Measurements from ENCODE around the gene TBC1D14.

Gene TBC1D14

DNA sequence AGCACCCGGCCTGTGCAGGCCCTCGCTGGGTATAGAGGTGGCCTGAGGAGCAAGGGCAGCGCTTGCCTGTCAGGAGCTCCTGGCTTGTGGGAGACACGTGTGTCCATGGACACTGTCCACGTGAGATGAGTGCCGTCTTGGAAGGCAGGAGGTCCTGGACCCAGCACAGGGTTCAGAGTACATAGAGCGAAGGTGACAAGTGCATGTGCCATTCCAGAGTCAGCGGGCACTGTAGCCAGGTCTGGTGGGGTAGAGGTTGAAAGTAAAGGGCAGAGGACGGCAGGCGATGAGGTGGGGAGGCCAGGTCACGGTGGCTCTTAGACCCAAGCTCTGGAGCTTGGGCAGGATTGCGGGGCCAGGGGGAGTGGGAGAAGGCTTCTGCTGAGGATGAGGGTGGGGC lies 105.2 kb downstream of the TBC1D14 start:
- H3K27ac ChIP-seq = no peak overlapping the region
- TF ChIP-seq ZFX (IDR thresholded peaks at IDR 0.05; ENCODE audit: borderline replicate concordance) = no peak
- TF ChIP-seq, protein P1, sequence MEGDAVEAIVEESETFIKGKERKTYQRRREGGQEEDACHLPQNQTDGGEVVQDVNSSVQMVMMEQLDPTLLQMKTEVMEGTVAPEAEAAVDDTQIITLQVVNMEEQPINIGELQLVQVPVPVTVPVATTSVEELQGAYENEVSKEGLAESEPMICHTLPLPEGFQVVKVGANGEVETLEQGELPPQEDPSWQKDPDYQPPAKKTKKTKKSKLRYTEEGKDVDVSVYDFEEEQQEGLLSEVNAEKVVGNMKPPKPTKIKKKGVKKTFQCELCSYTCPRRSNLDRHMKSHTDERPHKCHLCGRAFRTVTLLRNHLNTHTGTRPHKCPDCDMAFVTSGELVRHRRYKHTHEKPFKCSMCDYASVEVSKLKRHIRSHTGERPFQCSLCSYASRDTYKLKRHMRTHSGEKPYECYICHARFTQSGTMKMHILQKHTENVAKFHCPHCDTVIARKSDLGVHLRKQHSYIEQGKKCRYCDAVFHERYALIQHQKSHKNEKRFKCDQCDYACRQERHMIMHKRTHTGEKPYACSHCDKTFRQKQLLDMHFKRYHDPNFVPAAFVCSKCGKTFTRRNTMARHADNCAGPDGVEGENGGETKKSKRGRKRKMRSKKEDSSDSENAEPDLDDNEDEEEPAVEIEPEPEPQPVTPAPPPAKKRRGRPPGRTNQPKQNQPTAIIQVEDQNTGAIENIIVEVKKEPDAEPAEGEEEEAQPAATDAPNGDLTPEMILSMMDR (IDR thresholded peaks at IDR 0.05) = no peak

- no peak for TF ChIP-seq ZFX (IDR thresholded peaks at IDR 0.05; ENCODE audit: borderline replicate concordance)
- TF ChIP-seq, protein P1 (IDR thresholded peaks at IDR 0.05) = no peak
- no peak overlapping the region for H3K27ac ChIP-seq
Measured at GRCh38 chr4:7015383-7016035, 105.9 kb downstream of the TBC1D14 start.

- no peak for TF ChIP-seq ZFX (IDR thresholded peaks at IDR 0.05; ENCODE audit: borderline replicate concordance)
- TF ChIP-seq, protein P1 (IDR thresholded peaks at IDR 0.05) = no peak
- H3K27ac ChIP-seq = no peak overlapping the region
Measured at GRCh38 chr4:7016086-7016485, 106.5 kb downstream of the TBC1D14 start.

DNA sequence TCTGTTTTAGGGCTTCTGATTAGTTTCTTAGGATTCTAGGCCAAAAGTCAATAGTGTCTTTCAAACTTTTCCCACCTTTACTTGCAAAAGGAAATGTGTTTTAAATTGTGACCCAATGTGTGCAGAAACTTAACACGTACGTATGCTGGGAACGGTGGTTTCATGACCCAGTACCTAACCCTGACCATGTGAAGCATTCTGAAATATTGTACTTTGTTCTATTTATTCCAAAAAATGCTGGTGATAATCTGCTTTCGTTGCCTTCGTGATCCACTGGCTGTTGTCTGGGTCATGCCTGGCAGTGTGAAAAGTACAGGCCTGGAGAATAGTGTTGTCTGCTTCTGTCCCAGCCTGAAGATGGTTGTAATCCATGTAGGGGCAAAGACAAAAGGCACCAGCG lies 106.9 kb downstream of the TBC1D14 start:
- no peak overlapping the region for H3K27ac ChIP-seq
- no peak for TF ChIP-seq ZFX (IDR thresholded peaks at IDR 0.05; ENCODE audit: borderline replicate concordance)
- TF ChIP-seq, protein P1 (IDR thresholded peaks at IDR 0.05) = no peak

- TF ChIP-seq, protein P1 (IDR thresholded peaks at IDR 0.05) = no peak
- no peak for TF ChIP-seq ZFX (IDR thresholded peaks at IDR 0.05; ENCODE audit: borderline replicate concordance)
- no peak overlapping the region for H3K27ac ChIP-seq
Measured at GRCh38 chr4:7017446-7018048, 107.9 kb downstream of the TBC1D14 start.

GRCh38 chr4:7018281-7018680 lies 108.7 kb downstream of the TBC1D14 start:
- H3K27ac ChIP-seq = no peak overlapping the region
- TF ChIP-seq, protein P1 (IDR thresholded peaks at IDR 0.05) = no peak
- no peak for TF ChIP-seq ZFX (IDR thresholded peaks at IDR 0.05; ENCODE audit: borderline replicate concordance)

DNA sequence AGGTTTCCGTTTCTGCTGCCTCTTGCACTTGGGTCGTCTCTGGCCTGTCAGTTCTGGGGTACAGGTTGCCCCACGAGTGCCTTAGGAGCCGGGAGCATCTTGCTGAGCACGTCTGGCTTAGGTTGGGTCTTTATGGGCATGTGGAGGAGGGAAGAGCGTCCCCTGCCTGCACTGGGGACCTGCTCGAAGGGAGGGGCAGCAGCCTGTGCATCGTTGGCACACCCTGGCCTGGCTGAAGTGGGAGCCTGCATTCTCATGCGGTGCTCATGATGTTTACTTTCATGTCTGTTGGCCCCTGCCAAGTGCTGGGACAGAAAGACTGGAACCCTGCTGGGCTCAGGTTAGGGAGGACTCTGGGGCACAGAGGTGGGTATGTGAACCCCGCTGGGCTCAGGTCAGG lies 109.7 kb downstream of the TBC1D14 start:
- TF ChIP-seq, protein P1 (IDR thresholded peaks at IDR 0.05) = no peak
- TF ChIP-seq ZFX (IDR thresholded peaks at IDR 0.05; ENCODE audit: borderline replicate concordance) = no peak
- no peak overlapping the region for H3K27ac ChIP-seq
